GM12864 (cell line): ENCODE measurements around the gene NPC1L1.

ENCODE experiments used
- DNase-seq: peaks from one replicate; pipeline ENCODE4 v3.0.0-alpha.2; 2011; ENCODE audit warnings: low read depth
- H3K4me3 ChIP-seq: 2 replicates; pipeline ENCODE4 v1.5.1; 2011; ENCODE audit warnings: mild to moderate bottlenecking, low read depth, low read length, control low read depth
- TF ChIP-seq, protein P1 (sequence below): IDR thresholded peaks from 2 replicates; pipeline ENCODE4 v1.5.1; 2011; ENCODE audit warnings: low read depth, mild to moderate bottlenecking, moderate library complexity, low read length, control low read depth, inconsistent platforms; ENCODE audit errors: missing control alignments

The NPC1L1 gene

DNA sequence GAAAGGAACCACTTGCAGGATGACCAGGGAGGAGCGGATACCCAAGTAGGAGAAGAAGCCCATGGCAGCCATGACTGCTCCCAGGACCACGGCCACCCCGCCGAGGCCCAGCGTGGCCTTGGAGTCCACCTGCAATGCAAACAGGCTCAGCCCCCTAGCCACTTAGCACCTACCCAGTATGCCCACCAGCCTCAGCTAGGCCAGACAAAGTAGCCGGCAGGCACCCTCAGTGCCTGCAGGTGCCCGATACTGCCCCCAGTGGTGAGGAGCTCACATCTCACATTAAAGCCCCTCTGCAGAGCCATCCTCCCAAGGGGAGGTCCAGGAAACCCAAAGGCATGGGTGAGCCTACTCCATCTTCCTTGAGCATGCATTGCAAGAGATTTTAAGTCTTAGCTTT is 6.6 kb downstream of the NPC1L1 start:
- peak; percentile 5 for DNase-seq
- no peak overlapping the region for H3K4me3 ChIP-seq
- TF ChIP-seq, protein P1, sequence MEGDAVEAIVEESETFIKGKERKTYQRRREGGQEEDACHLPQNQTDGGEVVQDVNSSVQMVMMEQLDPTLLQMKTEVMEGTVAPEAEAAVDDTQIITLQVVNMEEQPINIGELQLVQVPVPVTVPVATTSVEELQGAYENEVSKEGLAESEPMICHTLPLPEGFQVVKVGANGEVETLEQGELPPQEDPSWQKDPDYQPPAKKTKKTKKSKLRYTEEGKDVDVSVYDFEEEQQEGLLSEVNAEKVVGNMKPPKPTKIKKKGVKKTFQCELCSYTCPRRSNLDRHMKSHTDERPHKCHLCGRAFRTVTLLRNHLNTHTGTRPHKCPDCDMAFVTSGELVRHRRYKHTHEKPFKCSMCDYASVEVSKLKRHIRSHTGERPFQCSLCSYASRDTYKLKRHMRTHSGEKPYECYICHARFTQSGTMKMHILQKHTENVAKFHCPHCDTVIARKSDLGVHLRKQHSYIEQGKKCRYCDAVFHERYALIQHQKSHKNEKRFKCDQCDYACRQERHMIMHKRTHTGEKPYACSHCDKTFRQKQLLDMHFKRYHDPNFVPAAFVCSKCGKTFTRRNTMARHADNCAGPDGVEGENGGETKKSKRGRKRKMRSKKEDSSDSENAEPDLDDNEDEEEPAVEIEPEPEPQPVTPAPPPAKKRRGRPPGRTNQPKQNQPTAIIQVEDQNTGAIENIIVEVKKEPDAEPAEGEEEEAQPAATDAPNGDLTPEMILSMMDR: peak; percentile 93

GRCh38 chr7:44534087-44534486 is 7.0 kb downstream of the NPC1L1 start:
- H3K4me3 ChIP-seq: no peak overlapping the region
- DNase-seq: no peak
- TF ChIP-seq, protein P1: no peak

DNA sequence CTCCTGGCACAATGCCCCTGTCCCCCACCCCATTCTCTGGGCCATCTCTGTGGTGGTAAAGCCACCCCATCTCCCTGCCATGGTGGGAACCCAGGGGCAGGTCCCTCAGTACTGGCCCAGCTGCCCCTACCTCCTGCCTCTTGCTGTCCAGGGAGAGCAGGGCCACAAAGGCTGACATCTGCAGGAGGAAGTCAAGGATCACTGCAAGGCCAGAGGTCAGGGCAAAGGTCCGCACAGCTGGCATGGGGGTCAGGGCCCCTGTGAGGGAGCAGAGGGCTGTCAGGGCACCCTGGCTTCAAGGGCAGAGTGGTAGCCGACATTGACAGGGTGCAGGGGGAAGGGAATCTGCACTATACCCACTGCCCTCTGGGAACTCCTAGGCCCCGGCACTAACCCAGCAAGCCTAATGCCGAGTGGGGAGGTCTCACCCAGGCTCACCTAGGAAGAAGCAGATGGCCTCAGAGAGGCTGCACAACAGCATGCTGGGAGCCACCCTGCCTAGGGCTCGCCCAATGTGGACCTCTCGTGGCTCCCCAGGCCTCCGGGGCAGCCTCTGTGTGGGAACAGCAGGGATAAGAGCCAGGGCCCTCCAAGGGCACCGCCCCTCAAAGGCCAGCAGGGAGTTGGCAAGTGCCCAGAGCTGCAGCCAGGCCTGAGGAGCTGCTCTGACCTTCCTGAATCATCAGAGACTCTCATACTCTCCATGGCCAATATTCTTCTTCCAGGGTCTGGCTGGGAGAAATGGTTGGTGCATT is 7.7 kb downstream of the NPC1L1 start:
- H3K4me3 ChIP-seq: no peak overlapping the region
- TF ChIP-seq, protein P1: no peak
- no peak for DNase-seq

DNA sequence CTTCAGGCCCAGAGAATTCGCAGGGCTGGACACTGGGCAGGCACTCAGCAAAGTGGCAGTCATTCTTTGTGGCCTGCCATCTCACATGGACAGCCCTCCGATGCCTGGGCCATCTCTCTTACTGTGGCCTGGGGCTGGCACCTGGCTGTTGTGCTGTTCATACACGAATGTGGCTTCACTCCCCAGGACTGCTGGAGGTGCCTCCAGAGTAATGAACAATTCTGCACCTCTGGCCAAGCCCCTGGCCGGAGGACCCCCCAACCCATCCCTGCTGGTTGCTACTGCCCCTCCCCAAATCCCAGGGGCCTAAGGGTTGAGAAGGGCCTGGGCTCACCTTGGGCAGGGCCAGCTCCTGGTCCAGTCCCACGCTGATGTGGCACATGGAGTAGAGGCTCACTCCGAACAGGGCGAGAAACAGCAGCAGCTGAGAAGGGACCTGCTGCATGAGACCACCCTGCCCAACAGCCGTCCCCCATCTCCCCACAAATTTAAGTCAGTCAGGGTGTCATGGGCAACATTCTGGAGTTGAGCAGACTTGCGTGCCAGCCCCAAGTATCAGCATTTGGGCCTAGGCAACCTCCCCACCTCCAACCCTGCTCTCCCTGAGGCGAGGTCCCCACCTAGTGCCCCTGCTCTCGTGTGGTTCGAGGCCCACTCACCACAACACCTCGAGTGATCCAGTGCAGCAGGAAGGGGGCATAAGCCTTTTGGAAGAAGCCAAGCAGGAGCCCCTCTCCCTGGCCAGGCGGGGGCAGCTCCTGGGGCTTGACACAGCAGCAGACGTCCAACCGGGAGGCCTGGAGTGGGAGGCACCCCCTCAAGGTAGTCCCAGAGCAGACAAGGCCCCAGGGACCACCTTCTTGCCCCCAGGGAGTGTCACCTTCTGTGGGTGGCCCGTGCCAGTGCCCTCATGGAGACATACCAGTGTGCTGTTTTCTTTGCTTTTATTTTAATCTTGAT is 9.4 kb downstream of the NPC1L1 start:
- TF ChIP-seq, protein P1: no peak
- no peak for DNase-seq
- no peak overlapping the region for H3K4me3 ChIP-seq

- DNase-seq: no peak
- no peak overlapping the region for H3K4me3 ChIP-seq
- TF ChIP-seq, protein P1: no peak
Observed at GRCh38 chr7:44530990-44531389, 10.1 kb downstream of the NPC1L1 start.

- no peak for DNase-seq
- TF ChIP-seq, protein P1: no peak
- no peak overlapping the region for H3K4me3 ChIP-seq
Observed at GRCh38 chr7:44524811-44525388, 16.2 kb downstream of the NPC1L1 start.
